ENCODE data around the gene PPM1A.

Gene PPM1A

GRCh38 chr14:60248697-60249318 is at the start of gene PPM1A:
TSS of gene PPM1A (plus strand) at chr14:60249221. CDS start at chr14:60282704, 33,483 bp downstream.
- peak; percentile 88 for DNase-seq

GRCh38 chr14:60199321-60199720 is 49.7 kb upstream of the PPM1A start:
- DNase-seq = no peak

GRCh38 chr14:60204104-60204842 is 44.7 kb upstream of the PPM1A start:
- DNase-seq = no peak

GRCh38 chr14:60204843-60205774 is 43.9 kb upstream of the PPM1A start:
- no peak for DNase-seq

GRCh38 chr14:60206249-60206670 is 42.8 kb upstream of the PPM1A start:
- no peak for DNase-seq

- no peak for DNase-seq
These were observed 42.0 kb upstream of the PPM1A start for GRCh38 chr14:60206837-60207533.

- DNase-seq = no peak
These were observed 38.3 kb upstream of the PPM1A start for GRCh38 chr14:60210703-60211102.

GRCh38 chr14:60211153-60211552 is 37.9 kb upstream of the PPM1A start:
- no peak for DNase-seq

GRCh38 chr14:60212503-60213371 is 36.3 kb upstream of the PPM1A start:
- DNase-seq = no peak

- DNase-seq = no peak
These were observed 35.0 kb upstream of the PPM1A start for GRCh38 chr14:60214003-60214402.

- no peak for DNase-seq
These were observed 34.5 kb upstream of the PPM1A start for GRCh38 chr14:60214415-60215126.

- no peak for DNase-seq
These were observed 33.9 kb upstream of the PPM1A start for GRCh38 chr14:60215127-60215444.

- DNase-seq = no peak
These were observed 33.3 kb upstream of the PPM1A start for GRCh38 chr14:60215520-60216420.

GRCh38 chr14:60217713-60218112 is 31.3 kb upstream of the PPM1A start:
- DNase-seq = no peak

GRCh38 chr14:60220084-60220483 is 28.9 kb upstream of the PPM1A start:
- no peak for DNase-seq

GRCh38 chr14:60220917-60221316 is 28.1 kb upstream of the PPM1A start:
- DNase-seq = no peak

- DNase-seq = no peak
These were observed 27.6 kb upstream of the PPM1A start for GRCh38 chr14:60221457-60221856.

GRCh38 chr14:60222820-60223219 is 26.2 kb upstream of the PPM1A start:
- no peak for DNase-seq

GRCh38 chr14:60225265-60225664 is 23.8 kb upstream of the PPM1A start:
- DNase-seq = no peak

- no peak for DNase-seq
These were observed 22.7 kb upstream of the PPM1A start for GRCh38 chr14:60226298-60226697.

Data from DMS 273 treated with DMSO at 0.1 percent for 48 hours (cell line).